ENCODE measurements around the gene CDH23.

Gene CDH23

DNA sequence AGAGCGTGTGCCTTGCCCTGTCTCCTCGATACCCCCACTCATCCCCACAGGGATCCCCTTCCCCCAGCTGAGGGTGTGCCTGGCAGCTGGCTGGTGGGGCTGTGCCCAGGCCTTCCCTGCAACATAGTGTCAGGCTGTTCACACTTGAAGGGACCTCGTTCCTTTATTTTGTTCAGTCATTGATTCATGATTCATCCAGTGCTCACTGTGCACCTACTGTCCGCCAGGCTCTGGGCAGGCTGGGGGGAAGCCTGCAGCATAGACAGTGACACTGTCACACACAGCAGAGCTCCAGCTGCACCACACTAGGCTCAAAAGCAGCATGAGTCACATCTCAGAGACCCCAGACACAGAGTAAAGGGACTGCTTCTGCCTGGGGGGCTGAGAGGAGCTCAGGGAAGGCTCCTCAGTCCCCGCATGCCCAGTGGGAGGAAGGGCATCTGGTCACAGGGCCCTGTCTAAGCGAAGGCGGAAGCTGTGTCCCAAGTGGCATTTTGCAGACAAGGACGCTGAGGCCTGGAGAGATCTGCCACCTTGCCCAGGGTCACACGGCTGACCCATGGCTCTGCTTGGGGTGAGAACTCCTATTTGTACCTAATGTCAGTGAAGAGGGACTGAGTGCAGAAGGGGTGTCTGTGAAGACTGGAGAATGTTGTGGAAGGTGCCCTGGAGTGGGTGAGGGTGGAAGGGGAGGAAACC lies 27.9 kb downstream of the CDH23 start:
- no peak for DNase-seq

GRCh38 chr10:71426058-71426605 lies 29.4 kb downstream of the CDH23 start:
- no peak for DNase-seq

- no peak for DNase-seq
Measured at GRCh38 chr10:71427246-71427645, 30.5 kb downstream of the CDH23 start.

DNA sequence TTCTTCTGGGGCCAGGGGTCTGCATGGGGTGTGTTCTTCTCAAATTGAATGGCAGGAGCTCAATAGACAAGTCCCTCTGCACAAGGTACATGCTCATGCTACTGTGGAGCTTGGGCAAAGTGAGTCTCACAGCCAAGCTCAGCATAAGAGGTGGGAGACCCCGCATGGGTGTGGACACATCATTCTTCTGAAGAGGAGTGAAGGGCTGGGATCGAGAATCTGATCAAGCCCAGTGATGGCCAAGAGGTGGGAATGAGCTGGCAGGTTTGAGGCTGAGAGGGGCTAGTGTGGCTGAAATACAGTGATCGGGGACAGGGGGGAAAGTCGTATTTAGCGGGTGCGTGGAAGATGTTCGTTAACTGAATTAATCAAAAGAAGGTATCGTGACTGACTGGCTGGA lies 32.6 kb downstream of the CDH23 start:
- no peak for DNase-seq

DNA sequence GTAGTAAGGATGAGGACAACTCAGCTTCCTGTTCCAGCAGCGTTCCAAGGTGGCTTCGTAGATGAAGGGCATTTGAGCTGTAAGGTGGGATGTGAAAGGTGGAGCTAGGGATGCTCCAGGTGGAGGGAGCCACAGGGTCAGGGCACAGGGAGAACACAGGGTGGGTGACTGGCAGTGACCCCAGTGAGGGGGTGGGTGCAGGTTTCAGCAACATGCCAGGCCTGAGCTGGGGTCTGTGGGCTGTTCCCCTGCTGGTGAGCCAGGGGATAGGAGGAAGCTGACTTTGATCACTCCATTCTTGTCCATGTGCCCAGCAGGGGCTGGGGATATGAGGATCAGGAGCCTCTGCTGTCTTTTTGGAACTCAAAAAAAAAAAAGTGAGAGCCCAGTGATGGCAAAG lies 33.2 kb downstream of the CDH23 start:
- no peak for DNase-seq

- DNase-seq, result no peak
Measured at GRCh38 chr10:71431239-71432100, 34.8 kb downstream of the CDH23 start.

- no peak for DNase-seq
Measured at GRCh38 chr10:71432101-71432905, 35.6 kb downstream of the CDH23 start.

DNA sequence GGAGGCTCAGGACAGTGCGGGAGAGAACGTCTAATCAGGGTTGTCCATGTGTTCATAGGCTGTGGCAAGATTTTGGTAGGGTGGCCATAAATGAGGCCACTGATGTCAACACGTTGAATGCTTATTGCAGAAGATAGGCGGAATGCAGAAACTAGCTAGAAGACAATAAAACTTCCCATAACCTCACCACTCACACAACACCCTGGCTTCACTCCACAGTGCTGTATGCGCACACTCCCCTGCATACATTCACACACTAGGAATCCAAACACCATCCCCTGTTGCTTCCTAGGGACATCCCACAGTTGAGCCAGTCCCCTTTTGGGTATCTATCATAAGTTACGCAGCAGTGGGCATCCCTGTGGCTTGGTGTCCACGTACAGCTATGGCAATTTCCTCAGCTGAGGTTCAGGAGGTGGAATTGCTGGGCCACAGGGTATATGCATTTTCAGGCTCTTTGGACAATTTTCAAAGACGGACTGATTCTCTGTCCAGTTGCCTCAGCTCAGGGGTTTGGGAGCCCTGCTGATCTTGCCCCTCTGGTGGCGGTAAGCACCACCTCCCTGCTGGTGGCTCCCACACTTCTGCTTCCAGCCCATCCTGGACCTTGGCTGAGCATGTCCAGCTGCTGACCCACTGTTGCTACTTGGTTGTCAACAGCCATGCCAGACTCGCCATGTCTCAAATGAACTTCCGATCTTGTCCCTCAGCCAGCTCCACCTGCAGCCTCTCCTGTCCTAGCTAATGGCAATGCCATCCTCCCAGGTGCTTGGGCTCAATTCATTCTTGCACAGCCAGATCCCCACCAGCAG lies 36.4 kb downstream of the CDH23 start:
- DNase-seq, result no peak

DNA sequence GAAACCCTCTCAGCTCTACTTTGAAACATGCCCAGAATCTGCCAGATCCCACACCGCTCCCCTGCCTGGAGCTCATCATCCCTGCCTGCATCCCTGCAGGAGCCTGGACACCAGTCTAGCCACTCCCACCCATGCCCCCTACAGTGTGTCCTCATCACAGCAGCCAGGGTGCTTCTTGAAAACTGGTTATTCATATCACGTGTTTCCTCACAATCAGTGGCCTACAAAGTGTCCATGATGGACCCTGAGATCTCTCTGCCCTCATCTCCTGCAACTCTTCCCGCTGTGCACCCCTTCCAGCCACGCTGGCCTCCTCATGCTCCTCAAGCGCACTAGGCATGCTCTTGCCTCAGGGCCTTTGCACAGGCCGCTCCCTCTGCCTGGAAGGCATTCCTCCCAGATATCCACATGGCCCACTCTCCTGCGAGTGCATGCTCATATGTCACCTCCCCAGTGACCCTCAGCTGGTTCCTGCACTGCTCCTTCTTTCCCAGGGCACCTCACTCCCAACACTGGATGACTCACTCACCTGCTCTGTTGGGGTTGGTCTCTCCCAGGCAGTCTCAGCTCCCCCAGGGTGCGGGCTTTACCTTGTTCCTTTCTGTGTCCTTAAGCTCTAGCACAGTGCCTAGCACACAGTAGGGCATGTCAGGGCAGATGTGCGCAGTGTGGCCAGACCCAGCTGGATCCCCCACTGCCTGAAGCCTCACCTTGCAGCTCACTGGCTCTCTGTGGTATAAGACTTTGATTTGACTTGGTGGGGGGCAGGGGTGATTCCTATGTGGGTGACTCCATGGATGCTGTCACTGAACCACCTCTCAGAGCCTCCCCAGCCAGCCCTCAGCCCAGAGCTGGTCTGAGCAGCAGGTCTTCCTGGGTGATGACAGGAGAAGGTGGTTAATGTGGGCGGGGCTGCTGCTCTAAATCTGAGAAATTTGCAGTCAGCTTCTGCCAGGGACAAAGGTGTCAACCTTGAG lies 37.3 kb downstream of the CDH23 start:
- no peak for DNase-seq

- DNase-seq, result no peak
Measured at GRCh38 chr10:71434760-71435394, 38.2 kb downstream of the CDH23 start.

- no peak for DNase-seq
Measured at GRCh38 chr10:71435571-71436267, 39.0 kb downstream of the CDH23 start.

GRCh38 chr10:71436268-71437125 lies 39.8 kb downstream of the CDH23 start:
- no peak for DNase-seq

GRCh38 chr10:71437537-71438092 lies 40.9 kb downstream of the CDH23 start:
- no peak for DNase-seq

DNA sequence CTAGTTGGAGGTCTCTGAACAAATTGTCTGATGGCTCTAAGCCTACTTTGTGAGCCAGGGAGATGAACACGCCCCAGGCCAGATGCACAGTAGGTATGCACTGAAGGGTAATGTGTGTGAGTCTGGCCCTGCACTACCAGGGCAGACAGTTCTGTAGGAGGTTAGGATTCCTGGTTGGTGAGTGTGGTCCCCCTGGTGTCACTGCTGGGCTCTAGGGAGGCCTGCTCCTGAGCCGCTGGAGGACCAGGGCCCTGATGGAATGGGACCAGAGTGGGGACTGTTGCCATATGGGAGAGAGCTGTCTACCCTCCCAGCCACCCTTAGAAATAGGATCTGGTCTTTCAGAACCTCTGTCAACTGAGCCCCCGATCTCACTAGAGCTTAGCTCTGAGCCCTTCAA lies 42.0 kb downstream of the CDH23 start:
- DNase-seq, result no peak

- DNase-seq, result no peak
Measured at GRCh38 chr10:71439670-71440425, 43.1 kb downstream of the CDH23 start.

DNA sequence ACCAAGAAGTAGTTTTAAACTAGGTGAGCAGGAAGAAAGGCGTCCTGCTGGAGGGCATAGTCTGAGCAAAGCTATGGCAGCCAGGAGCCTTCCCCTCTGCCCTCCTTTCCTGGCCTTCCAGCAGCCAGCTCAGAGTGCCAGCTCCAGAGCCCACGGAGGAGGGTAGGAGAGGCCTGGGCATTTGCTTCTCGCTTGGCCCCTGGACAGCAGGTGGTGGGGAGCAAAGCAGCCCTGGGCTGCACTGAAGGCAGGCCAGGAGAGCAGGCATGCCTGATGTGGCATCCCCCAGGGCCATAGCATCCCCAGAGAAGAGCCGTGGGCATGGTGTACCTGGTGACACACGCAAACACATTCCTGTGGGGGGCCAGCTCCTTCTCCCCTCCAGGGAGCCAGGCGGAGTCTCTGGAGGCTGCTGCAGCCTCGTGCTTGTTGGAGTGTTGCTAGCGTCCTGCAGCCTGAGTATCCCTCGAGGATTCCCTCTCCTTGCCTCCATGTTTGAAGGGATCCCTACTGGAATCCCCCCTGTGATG lies 43.9 kb downstream of the CDH23 start:
- no peak for DNase-seq

DNA sequence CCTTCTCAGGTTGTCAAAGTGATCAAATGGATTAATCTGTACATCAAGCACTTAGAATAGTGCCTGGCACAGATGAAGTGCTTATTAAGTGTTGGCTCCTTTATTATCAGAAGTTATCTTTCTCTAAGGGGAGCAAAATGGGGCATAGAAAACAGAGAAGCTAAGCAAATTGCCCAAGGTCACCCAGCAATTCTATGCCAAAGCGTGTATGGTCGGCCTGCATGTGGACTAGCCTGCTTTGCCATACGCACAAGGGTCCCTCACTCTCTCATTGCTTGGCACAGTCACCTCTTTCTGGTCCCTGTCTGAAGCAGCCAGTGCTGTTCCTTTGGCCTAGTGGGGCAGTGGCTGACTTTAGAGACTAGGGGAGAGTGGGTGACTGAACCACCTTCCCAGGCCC lies 45.3 kb downstream of the CDH23 start:
- DNase-seq, result no peak
